ENCODE measurements around the gene TMEM82. TPM values are rescaled to one million over a fixed set of nuclear protein-coding genes. Genes with fewer than 3 reads are reported as not detected.

Gene TMEM82
- total RNA-seq, 6 donors from 2014 or later: not detected

GRCh38 chr1:15756143-15757015 is 14.1 kb downstream of the TMEM82 start:
- Histone ChIP-seq H3K27me3 (peaks cover 0 to 22% (median 16%) of the 10 kb centered on the region in 4 donors), H3K4me3 (no peak overlapping the region), H3K9me3 (no peaks in the 10 kb centered on the region), H3K4me1 (peaks cover 16 to 40% (median 37%) of the 10 kb centered on the region in 4 donors), H3K27ac (peak overlapping the region in 2 of 4 donors; percentile 17 to 27), H3K36me3 (no peaks in the 10 kb centered on the region)
- ATAC-seq (ENCODE audit: low FRiP score in 2 of 2) (no peak), DNase-seq (peak in 1 of 2 donors; percentile 44)
- TF ChIP-seq POLR2AphosphoS5 (IDR thresholded peaks at IDR 0.05) (peak in 1 of 2 donors; percentile 21), EP300 (IDR thresholded peaks at IDR 0.05) (no peak), CTCF (IDR thresholded peaks at IDR 0.05) (no peak)
- WGBS, 2 donors: 44 to 52% methylated on average over 18 to 21 of the region's 21 CpGs

- WGBS, 2 donors: 60 to 78% methylated on average over 3 to 9 of the region's 9 CpGs
- ATAC-seq (ENCODE audit: low FRiP score in 2 of 2) (no peak), DNase-seq (no peak)
- Histone ChIP-seq H3K4me3 (no peak overlapping the region), H3K4me1 (peaks cover 16 to 40% (median 37%) of the 10 kb centered on the region in 4 donors), H3K27me3 (peaks cover 0 to 22% (median 16%) of the 10 kb centered on the region in 4 donors), H3K36me3 (no peaks in the 10 kb centered on the region), H3K9me3 (no peaks in the 10 kb centered on the region), H3K27ac (peak overlapping the region in 2 of 4 donors; percentile 78 to 85)
- TF ChIP-seq CTCF (IDR thresholded peaks at IDR 0.05) (no peak), EP300 (IDR thresholded peaks at IDR 0.05) (no peak), POLR2A (IDR thresholded peaks at IDR 0.05) (no peak), POLR2AphosphoS5 (IDR thresholded peaks at IDR 0.05) (no peak)
Observed at GRCh38 chr1:15757016-15757543, 14.8 kb downstream of the TMEM82 start.

- H3K4me3 ChIP-seq: peak overlapping the region in 3 of 4 donors; percentile 46 to 82 (median 59)
- WGBS, 2 donors: 43% methylated on average over 18 to 20 of the region's 24 CpGs
- peaks cover 16 to 40% (median 37%) of the 10 kb centered on the region in 4 donors for H3K4me1 ChIP-seq
- no peaks in the 10 kb centered on the region for H3K9me3 ChIP-seq
- H3K27me3 ChIP-seq: peaks cover 0 to 22% (median 16%) of the 10 kb centered on the region in 4 donors
- H3K36me3 ChIP-seq: no peaks in the 10 kb centered on the region
- TF ChIP-seq CTCF (IDR thresholded peaks at IDR 0.05) (no peak), EP300 (IDR thresholded peaks at IDR 0.05) (no peak), POLR2AphosphoS5 (IDR thresholded peaks at IDR 0.05) (no peak), POLR2A (IDR thresholded peaks at IDR 0.05) (no peak)
- ATAC-seq (ENCODE audit: low FRiP score in 2 of 2) (no peak), DNase-seq (peak in 1 of 2 donors; percentile 75)
- H3K27ac ChIP-seq: peak overlapping the region; percentile 74 to 85 (median 76)
Observed at GRCh38 chr1:15757575-15758342, 15.5 kb downstream of the TMEM82 start.

GRCh38 chr1:15758343-15758931 is 16.1 kb downstream of the TMEM82 start, which contains the start of gene FBLIM1:
TSS of gene FBLIM1 (plus strand) at chr1:15758795. CDS start at chr1:15764984, 6,189 bp downstream.
- WGBS, 2 donors: 14% methylated on average over 9 of the region's 58 CpGs; no CpG with 5 or more reads in 1 of the 2 donors
- Histone ChIP-seq H3K36me3 (no peaks in the 10 kb centered on the region), H3K9me3 (no peaks in the 10 kb centered on the region), H3K27ac (peak within 1 kb of the TSS; percentile 74 to 85 (median 76)), H3K27me3 (peaks cover 0 to 22% (median 16%) of the 10 kb centered on the region in 4 donors), H3K4me3 (peak within 1 kb of the TSS; percentile 46 to 82 (median 60)), H3K4me1 (peaks cover 16 to 40% (median 37%) of the 10 kb centered on the region in 4 donors)
- peak in 1 of 2 donors; percentile 3 for ATAC-seq (ENCODE audit: low FRiP score in 2 of 2)
- peak in 1 of 2 donors; percentile 87 for DNase-seq
- TF ChIP-seq POLR2A (IDR thresholded peaks at IDR 0.05) (no peak), POLR2AphosphoS5 (IDR thresholded peaks at IDR 0.05) (no peak), CTCF (IDR thresholded peaks at IDR 0.05) (no peak), EP300 (IDR thresholded peaks at IDR 0.05) (no peak)
